LNCaP clone FGC (cell line): ENCODE measurements around the gene HLCS.
"Not testable (repeated sequence)": the region's sequence is repeated elsewhere in the genome, so short reads cannot be mapped to it uniquely, and the experiment has no call there.

Experiments
- DNase-seq: peaks from one replicate; pipeline ENCODE4 v3.0.0-alpha.2; 2011; ENCODE audit warnings: low read depth
- H3K4me3 ChIP-seq: 2 replicates; pipeline ENCODE4 v1.5.1; 2011; ENCODE audit warnings: mild to moderate bottlenecking, low read depth, low read length, control low read depth
- CTCF ChIP-seq: IDR thresholded peaks from 2 replicates; pipeline ENCODE4 v1.5.1; 2012; ENCODE audit warnings: mild to moderate bottlenecking; ENCODE audit not compliant: control insufficient read depth, insufficient read depth; ENCODE audit errors: extremely low read depth

The HLCS gene

GRCh38 chr21:36966066-36966820, at the start of gene HLCS:
Gene HLCS, minus strand, starts transcription at chr21:36966669. Its CDS starts 31 bp downstream, at chr21:36966638.
- peak within 1 kb of the TSS; percentile 70 for H3K4me3 ChIP-seq
- peak; percentile 54 for TF ChIP-seq CTCF
- no peak for DNase-seq

DNA sequence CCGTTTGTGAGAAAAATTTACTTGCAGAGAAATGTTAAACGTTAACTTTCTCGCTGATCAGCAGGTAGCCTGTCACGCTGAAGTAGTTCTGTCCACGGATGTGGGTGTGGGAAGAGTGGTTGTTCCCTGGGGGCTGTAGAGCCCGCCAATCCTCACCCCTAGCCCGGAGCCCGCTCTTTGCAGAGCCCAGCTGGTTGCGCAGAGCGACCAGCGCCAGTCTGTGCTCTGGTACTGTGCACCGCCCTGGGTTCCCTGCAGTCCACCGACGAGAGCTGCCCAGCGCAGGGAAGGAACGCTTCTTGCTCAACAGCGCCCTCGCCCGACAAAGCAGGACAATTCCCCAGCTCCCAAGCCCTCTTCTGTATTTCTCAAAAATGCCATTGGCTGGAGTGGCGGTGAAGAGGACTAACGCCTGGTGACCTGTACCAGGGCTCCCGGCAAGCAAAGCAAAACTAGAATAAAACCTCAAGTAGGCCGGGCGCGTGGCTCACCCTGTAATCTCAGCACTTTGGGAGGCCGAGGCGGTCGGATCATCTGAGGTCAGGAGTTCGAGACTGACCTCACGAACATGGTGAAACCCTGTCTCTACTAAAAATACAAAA, 43.4 kb upstream of the HLCS start:
- 0 out of 2 replicates have a peak overlapping the region, but pooled peaks have one; percentile 19 for H3K4me3 ChIP-seq
- peak; percentile 87 for TF ChIP-seq CTCF
- DNase-seq, result peak; percentile 64

- no peak overlapping the region for H3K4me3 ChIP-seq
- no peak for TF ChIP-seq CTCF
- no peak for DNase-seq
Measured at GRCh38 chr21:37008724-37009123, 42.3 kb upstream of the HLCS start.

- no peak for TF ChIP-seq CTCF
- peak within 1 kb of the TSS; percentile 28 for H3K4me3 ChIP-seq
- DNase-seq, result no peak
Measured at GRCh38 chr21:37006486-37007291, 40.2 kb upstream of the HLCS start, which contains the start of gene RIPPLY3. Gene RIPPLY3, plus strand, starts transcription at chr21:37006702. Its CDS starts 71 bp downstream, at chr21:37006773.

- no peak for TF ChIP-seq CTCF
- H3K4me3 ChIP-seq, result peak overlapping the region; percentile 28
- DNase-seq, result no peak
Measured at GRCh38 chr21:37005548-37006485, 39.3 kb upstream of the HLCS start.

GRCh38 chr21:37003917-37004316, 37.4 kb upstream of the HLCS start:
- not testable (repeated sequence) for H3K4me3 ChIP-seq, DNase-seq

GRCh38 chr21:37002851-37003250, 36.4 kb upstream of the HLCS start:
- H3K4me3 ChIP-seq, result not testable (repeated sequence)

More at GRCh38 chr21:37002851-37003250, 36.4 kb upstream of the HLCS start:
- DNase-seq, result not testable (repeated sequence)
